ENCODE results near the gene ADGRA1.

Gene ADGRA1

DNA sequence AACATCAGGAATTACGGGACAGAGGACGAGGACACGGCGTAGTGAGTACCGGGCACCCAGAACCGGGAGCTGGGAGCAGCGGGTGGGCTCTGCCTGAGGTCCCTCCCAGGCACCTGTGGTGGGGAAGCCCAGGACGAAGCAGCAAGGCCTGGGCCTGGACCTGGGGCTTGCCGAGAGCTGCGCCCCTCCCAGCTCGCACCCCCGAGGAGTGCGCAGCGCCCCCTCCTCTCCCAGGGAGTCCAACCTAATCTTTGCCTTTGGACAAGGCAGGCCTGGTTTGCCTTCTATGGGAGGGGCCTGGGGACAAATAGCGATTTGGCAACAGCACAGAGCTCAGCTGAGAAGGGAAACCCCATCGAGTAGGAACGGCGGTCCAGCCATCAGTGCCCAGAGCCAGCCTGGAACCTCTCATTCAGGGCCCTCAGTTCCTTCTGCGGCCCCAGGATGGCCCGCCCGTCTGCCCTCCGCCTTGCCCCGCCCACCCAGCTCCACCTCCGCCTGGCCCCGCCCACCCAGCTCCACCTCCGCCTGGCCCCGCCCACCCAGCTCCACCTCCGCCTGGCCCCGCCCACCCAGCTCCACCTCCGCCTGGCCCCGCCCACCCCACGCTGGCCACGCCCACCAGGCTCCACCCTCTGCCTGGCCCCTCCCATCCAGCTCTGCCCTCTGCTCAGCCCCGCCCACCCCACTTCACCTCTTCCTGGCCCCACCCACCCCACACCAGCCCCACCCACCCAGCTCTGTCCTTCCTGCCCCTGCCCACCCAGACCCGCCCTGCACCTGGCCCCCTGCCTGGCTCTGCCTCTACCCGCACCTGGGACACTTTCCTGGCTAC lies 39.8 kb downstream of the ADGRA1 start:
- no peak for DNase-seq (ENCODE audit: extremely low read depth, low read depth)
- TF ChIP-seq, protein P1, sequence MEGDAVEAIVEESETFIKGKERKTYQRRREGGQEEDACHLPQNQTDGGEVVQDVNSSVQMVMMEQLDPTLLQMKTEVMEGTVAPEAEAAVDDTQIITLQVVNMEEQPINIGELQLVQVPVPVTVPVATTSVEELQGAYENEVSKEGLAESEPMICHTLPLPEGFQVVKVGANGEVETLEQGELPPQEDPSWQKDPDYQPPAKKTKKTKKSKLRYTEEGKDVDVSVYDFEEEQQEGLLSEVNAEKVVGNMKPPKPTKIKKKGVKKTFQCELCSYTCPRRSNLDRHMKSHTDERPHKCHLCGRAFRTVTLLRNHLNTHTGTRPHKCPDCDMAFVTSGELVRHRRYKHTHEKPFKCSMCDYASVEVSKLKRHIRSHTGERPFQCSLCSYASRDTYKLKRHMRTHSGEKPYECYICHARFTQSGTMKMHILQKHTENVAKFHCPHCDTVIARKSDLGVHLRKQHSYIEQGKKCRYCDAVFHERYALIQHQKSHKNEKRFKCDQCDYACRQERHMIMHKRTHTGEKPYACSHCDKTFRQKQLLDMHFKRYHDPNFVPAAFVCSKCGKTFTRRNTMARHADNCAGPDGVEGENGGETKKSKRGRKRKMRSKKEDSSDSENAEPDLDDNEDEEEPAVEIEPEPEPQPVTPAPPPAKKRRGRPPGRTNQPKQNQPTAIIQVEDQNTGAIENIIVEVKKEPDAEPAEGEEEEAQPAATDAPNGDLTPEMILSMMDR (IDR thresholded peaks at IDR 0.05; ENCODE audit: low read depth, low read length) = no peak

GRCh38 chr10:133128126-133129070 lies 40.7 kb downstream of the ADGRA1 start:
- no peak for DNase-seq (ENCODE audit: extremely low read depth, low read depth)

DNA sequence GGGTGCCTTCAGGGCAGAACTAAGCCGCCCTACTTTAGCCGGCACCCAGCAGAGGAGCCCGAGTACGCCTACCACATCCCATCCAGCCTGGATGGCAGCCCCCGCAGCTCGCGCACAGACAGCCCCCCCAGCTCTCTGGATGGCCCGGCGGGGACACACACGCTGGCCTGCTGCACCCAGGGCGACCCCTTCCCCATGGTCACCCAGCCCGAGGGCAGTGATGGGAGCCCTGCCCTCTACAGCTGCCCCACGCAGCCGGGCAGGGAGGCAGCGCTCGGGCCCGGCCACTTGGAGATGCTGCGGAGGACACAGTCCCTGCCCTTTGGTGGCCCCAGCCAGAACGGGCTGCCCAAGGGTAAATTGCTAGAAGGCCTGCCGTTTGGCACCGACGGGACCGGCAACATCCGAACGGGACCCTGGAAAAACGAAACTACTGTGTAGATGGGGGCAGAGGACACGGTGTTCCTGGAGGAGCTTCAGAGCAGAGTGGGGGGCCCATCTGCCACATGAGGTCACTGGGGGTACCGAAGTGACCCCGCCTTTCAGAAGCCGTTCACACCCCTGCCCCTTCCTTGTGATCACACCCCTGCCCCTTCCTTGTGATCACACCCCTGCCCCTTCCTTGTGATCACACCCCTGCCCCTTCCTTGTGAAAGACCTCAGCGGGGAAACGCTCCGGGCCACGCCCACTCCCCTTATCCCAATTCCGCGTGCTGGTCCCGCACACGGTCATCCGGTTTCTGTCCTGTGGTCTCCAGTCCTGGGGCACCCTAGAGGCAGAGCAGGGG lies 41.5 kb downstream of the ADGRA1 start:
- TF ChIP-seq, protein P1 (IDR thresholded peaks at IDR 0.05; ENCODE audit: low read depth, low read length) = no peak
- DNase-seq (ENCODE audit: extremely low read depth, low read depth) = no peak

More at GRCh38 chr10:133128126-133129070, 40.7 kb downstream of the ADGRA1 start:
- TF ChIP-seq, protein P1 (IDR thresholded peaks at IDR 0.05; ENCODE audit: low read depth, low read length) = no peak

- TF ChIP-seq, protein P1 (IDR thresholded peaks at IDR 0.05; ENCODE audit: low read depth, low read length) = no peak
- no peak for DNase-seq (ENCODE audit: extremely low read depth, low read depth)
These were observed 42.3 kb downstream of the ADGRA1 start for GRCh38 chr10:133129859-133130495.

DNA sequence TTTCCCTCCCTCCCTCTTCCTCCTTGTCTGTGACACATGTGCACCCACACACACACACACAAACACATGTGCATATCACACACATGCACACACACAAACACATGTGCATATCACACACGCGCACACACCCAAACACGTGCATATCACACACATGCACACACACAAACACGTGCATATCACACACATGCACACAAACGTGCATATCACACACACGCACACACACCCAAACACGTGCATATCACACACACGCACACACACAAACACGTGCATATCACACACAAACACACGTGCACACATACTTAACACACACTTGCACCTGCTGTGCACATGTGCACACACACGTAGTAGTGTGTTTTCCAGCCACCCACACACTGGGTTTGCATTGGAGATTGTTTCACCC lies 42.9 kb downstream of the ADGRA1 start:
- TF ChIP-seq, protein P1 (IDR thresholded peaks at IDR 0.05; ENCODE audit: low read depth, low read length) = no peak
- no peak for DNase-seq (ENCODE audit: extremely low read depth, low read depth)

DNA sequence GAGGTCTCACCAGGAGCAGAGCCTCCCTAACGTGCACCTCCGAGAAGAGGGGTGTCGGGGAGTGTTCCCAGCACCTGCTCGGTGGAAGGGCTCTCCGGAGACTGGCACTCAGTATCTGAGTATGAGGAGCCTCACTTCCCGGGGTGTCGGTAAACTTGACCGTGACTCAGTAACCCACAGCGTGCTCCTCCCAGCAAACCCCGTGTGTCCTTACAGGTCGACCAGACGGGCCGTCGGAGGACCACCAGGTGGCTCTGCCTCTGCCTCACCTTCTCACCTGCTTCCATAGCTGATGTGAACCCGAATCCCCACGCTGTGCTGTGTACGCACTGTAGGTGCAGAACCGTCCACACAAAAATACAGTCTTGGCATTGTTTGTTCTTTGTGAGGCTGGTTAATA lies 43.3 kb downstream of the ADGRA1 start:
- no peak for DNase-seq (ENCODE audit: extremely low read depth, low read depth)
- TF ChIP-seq, protein P1 (IDR thresholded peaks at IDR 0.05; ENCODE audit: low read depth, low read length) = no peak
